Transverse colon (tissue), 4 donors: ENCODE data around the gene SHC4. TPM values are rescaled to one million over a fixed set of nuclear protein-coding genes. Genes with fewer than 3 reads are reported as not detected.

ENCODE experiments used
- DNase-seq: peaks from one replicate; pipeline ENCODE4 v3.0.0-alpha.2; 2019
- H3K27ac ChIP-seq, 4 donors: fragments of 200-600 bp; sonication (generic); 2 replicates each; pipeline ENCODE4 v1.5.1; 2016 to 2018; ENCODE audit warnings: inconsistent platforms in 4 of 4
- H3K27me3 ChIP-seq: fragments of 200-600 bp; sonication (generic); 2 replicates; pipeline ENCODE4 v1.5.1; 2017; ENCODE audit warnings: inconsistent platforms
- H3K36me3 ChIP-seq, 4 donors: fragments of 200-600 bp; sonication (generic); 2 replicates each; pipeline ENCODE4 v1.5.1; 2017 to 2019; ENCODE audit warnings: inconsistent platforms in 4 of 4
- H3K4me1 ChIP-seq, 4 donors: fragments of 200-600 bp; sonication (generic); 2 replicates each; pipeline ENCODE4 v1.5.1; 2017 to 2020; ENCODE audit warnings: inconsistent platforms in 4 of 4
- H3K4me3 ChIP-seq, 4 donors: fragments of 200-600 bp; sonication (generic); 1 replicate in 1 of 4; 2 replicates in 3 of 4; pipeline versions ENCODE4 v1.5.1 to v1.6.1; 2017 to 2019; ENCODE audit warnings: inconsistent platforms in 4 of 4
- H3K9me3 ChIP-seq, 2 donors: fragments of 200-600 bp; sonication (generic); 2 replicates each; pipeline ENCODE4 v1.5.1; 2017 to 2019; ENCODE audit warnings: inconsistent platforms in 2 of 2
- CTCF ChIP-seq, 5 experiments: fragments of 200-600 bp in 3 of 5; fragments of 450-650 bp in 2 of 5; sonication (generic) in 3 of 5; IDR thresholded peaks; 1 replicate in 2 of 5; 2 replicates in 3 of 5; pipeline ENCODE4 v1.5.1; 2016 to 2017; ENCODE audit warnings: antibody characterized with exemption in 5 of 5, inconsistent platforms in 3 of 5, mild to moderate bottlenecking in 2 of 5, moderate library complexity in 1 of 5
- EP300 ChIP-seq: sonication (generic); formaldehyde crosslinking; IDR thresholded peaks from one replicate; pipeline ENCODE4 v1.6.1; 2017; ENCODE audit warnings: antibody characterized with exemption, low read depth
- POLR2A ChIP-seq: fragments of 450-650 bp; IDR thresholded peaks from one replicate; pipeline ENCODE4 v1.6.1; 2016; ENCODE audit warnings: antibody characterized with exemption, mild to moderate bottlenecking, moderate library complexity
- POLR2AphosphoS5 ChIP-seq, 3 donors: sonication (generic); formaldehyde crosslinking; IDR thresholded peaks; one replicate each; pipeline ENCODE4 v1.6.1; 2016; ENCODE audit warnings: antibody characterized with exemption in 3 of 3
- WGBS, 2 donors: methylation state at CpG; one replicate each; pipeline ENCODE4 v1.1.5; 2018; ENCODE audit warnings: low coverage in 1 of 2; 5-methylcytosine and 5-hydroxymethylcytosine counted together
- in situ Hi-C, 4 donors: fragments of 200-750 bp; cut with MboI; loops; one replicate each; pipeline versions ENCODE4 v1.15.0 to v1.15.1; 2017; ENCODE audit warnings: low sequenced_read_pairs in 3 of 4, low pct_ligation_motif_present in 1 of 4, low pct_unique_long_range_greater_than_20kb in 1 of 4
- intact Hi-C: fragments of 100-400 bp; cut with DNase I; formaldehyde crosslinking; loops from one replicate; pipeline ENCODE4 v1.15.1; 2023; ENCODE audit warnings: low total_unique reads
- total RNA-seq, 4 donors: library from RNA; depleted of rRNA; stranded (reverse); fragments of >200 nt; gene quantifications; one replicate each; pipeline ENCODE4 v1.1.0, GENCODE V29; 2016

The SHC4 gene
- total RNA-seq, 4 donors from 2014 or later: 0.48 to 0.96 TPM; not detected in 2

GRCh38 chr15:48992545-48992944 lies 28.8 kb upstream of the SHC4 start:
- Histone ChIP-seq H3K36me3 (peaks cover 0 to 47% (median 15%) of the 10 kb centered on the region in 4 donors), H3K4me1 (no peaks in the 10 kb centered on the region), H3K27ac (no peak overlapping the region), H3K9me3 (no peaks in the 10 kb centered on the region), H3K4me3 (no peak overlapping the region), H3K27me3 (no peaks in the 10 kb centered on the region)
- 95 to 100% methylated on average over 1 of the region's 1 CpG for WGBS, 2 donors
- TF ChIP-seq EP300: no peak
- TF ChIP-seq POLR2AphosphoS5 (IDR thresholded peaks at IDR 0.05): no peak
- in situ Hi-C loops: no loop called here
- intact Hi-C loops: no loop called here
- DNase-seq: no peak

GRCh38 chr15:48992096-48992495 lies 28.4 kb upstream of the SHC4 start:
- Histone ChIP-seq H3K4me3 (no peak overlapping the region), H3K9me3 (no peaks in the 10 kb centered on the region), H3K36me3 (peaks cover 0 to 46% (median 15%) of the 10 kb centered on the region in 4 donors), H3K27ac (no peak overlapping the region), H3K4me1 (no peaks in the 10 kb centered on the region), H3K27me3 (no peaks in the 10 kb centered on the region)
- in situ Hi-C loops: no loop called here
- WGBS, 2 donors: 94 to 96% methylated on average over 6 of the region's 6 CpGs
- no peak for DNase-seq
- TF ChIP-seq POLR2A (no peak), POLR2AphosphoS5 (IDR thresholded peaks at IDR 0.05) (no peak), EP300 (no peak), CTCF (IDR thresholded peaks at IDR 0.05) (no peak)
- intact Hi-C loops: no loop called here

GRCh38 chr15:48989170-48989569 lies 25.5 kb upstream of the SHC4 start:
- in situ Hi-C loops (no loop called here), intact Hi-C loops (no loop called here)
- Histone ChIP-seq H3K4me3 (no peak overlapping the region), H3K9me3 (no peaks in the 10 kb centered on the region), H3K4me1 (peaks cover 0 to 9% (median 0%) of the 10 kb centered on the region in 4 donors), H3K27ac (no peak overlapping the region), H3K36me3 (peaks cover 0 to 23% (median 6%) of the 10 kb centered on the region in 4 donors), H3K27me3 (no peaks in the 10 kb centered on the region)
- DNase-seq: no peak
- TF ChIP-seq POLR2AphosphoS5 (IDR thresholded peaks at IDR 0.05) (no peak), POLR2A (no peak), CTCF (IDR thresholded peaks at IDR 0.05) (no peak), EP300 (no peak)
- WGBS, 2 donors: 74 to 88% methylated on average over 1 of the region's 1 CpG

- in situ Hi-C loops: no loop called here
- no peak for DNase-seq
- intact Hi-C loops: no loop called here
- Histone ChIP-seq H3K9me3 (no peaks in the 10 kb centered on the region), H3K4me1 (peaks cover 0 to 9% (median 0%) of the 10 kb centered on the region in 4 donors), H3K27ac (no peak overlapping the region), H3K36me3 (peaks cover 0 to 17% (median 2%) of the 10 kb centered on the region in 4 donors), H3K27me3 (no peaks in the 10 kb centered on the region), H3K4me3 (no peak overlapping the region)
- TF ChIP-seq EP300 (no peak), POLR2A (no peak), POLR2AphosphoS5 (IDR thresholded peaks at IDR 0.05) (no peak), CTCF (IDR thresholded peaks at IDR 0.05) (no peak)
Measured at GRCh38 chr15:48987142-48987541, 23.4 kb upstream of the SHC4 start.

- Histone ChIP-seq H3K9me3 (no peaks in the 10 kb centered on the region), H3K27me3 (no peaks in the 10 kb centered on the region), H3K4me1 (peaks cover 0 to 9% (median 0%) of the 10 kb centered on the region in 4 donors), H3K4me3 (no peak overlapping the region), H3K36me3 (peaks cover 0 to 9% (median 0%) of the 10 kb centered on the region in 4 donors), H3K27ac (no peak overlapping the region)
- 62 to 75% methylated on average over 5 of the region's 5 CpGs for WGBS, 2 donors
- in situ Hi-C loops (no loop called here), intact Hi-C loops (no loop called here)
- DNase-seq: no peak
- TF ChIP-seq CTCF (IDR thresholded peaks at IDR 0.05) (no peak), EP300 (no peak), POLR2A (no peak), POLR2AphosphoS5 (IDR thresholded peaks at IDR 0.05) (no peak)
Measured at GRCh38 chr15:48986240-48986639, 22.5 kb upstream of the SHC4 start.
